Measurements from ENCODE around the gene COPS9.
A peak's percentile ranks its signal among the peaks of the same experiment; 100 is the strongest.

COPS9 gene

DNA sequence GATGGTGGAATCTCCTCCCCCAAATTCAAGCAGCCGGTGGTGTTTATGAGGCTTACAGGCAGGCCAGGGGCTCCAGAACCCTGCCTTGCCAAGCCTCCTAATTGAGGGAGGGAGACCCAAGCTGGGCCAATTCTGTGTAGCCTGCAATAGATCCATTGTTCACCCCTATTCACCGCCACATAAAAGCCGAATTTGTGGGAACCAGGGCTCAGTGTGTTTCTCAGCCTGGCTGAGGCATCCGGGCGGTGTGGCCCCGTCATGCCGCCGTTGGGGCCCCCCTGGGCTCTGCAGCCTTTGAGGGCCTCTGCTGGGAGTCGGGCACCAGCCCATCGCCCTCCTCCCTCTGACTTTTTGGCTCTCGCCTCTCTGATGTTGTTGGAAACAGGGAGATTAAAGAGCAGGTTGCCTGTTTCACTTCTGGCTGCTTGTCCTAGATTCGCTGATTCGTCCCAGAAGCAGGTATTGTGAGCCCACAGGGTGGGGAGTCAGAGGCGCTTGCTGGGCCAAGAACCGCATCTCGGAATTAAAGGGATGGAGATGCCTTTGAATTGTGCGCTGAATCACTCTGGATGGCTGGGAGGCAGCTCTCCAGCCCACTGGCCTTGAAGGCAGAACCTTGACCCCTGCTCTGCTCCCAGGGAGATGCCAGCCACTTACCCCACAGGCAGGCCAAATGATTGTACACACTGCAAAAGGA, 19.1 kb upstream of the COPS9 start:
- intact Hi-C loops (cut with DNase I): no loop called here
- peak in 33 of 42 donors; percentile 27 to 80 (median 55) for DNase-seq

DNA sequence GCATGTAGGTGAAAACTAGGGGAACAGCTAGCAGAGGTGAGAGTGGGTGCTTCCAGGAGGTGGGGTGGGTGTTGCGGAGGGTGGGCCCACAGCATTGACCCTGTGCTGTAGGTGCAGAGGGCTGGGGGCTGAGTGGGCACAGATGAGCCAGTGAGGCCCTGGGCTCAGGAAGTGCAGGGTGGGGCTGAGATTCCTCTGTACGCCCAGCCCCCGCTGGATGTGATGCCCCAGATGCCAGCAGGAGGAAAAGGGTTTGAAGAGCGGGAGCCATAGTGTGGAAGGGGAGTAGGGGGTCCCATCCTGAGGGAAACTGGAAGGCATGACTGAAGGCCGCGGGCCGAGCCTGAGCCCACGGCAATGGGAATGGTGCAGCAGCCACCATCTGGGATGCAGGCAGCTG, 18.5 kb upstream of the COPS9 start:
- intact Hi-C loops (cut with DNase I): loop anchor here (5.0 kb wide), 1 partner anchor 283 kb away; the partner anchor contains the start of gene GPC1
- DNase-seq: peak in 1 of 42 donors; percentile 28

DNA sequence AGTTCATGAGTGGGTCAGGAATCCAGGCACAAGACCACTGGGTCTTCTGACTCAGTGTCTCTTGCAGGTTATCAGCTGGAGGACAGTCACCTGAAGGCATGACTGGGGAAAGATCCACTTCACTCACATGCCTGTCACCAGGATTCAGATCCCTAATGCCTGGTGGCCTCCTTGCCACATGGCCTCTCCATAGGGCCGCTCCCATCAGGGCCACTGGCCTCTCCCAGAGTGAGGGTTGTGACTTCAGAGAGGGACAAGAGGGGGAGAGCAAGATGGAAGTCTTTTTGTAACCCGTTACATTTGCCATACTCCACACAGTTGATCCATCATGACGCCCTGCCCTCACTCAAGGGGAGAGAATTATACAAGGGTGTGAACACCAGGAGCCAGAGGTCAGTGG, 17.3 kb upstream of the COPS9 start:
- DNase-seq: no peak
- intact Hi-C loops (cut with DNase I): loop anchor here (5.0 kb wide), 1 partner anchor 284 kb away; the partner anchor contains the start of gene GPC1

DNA sequence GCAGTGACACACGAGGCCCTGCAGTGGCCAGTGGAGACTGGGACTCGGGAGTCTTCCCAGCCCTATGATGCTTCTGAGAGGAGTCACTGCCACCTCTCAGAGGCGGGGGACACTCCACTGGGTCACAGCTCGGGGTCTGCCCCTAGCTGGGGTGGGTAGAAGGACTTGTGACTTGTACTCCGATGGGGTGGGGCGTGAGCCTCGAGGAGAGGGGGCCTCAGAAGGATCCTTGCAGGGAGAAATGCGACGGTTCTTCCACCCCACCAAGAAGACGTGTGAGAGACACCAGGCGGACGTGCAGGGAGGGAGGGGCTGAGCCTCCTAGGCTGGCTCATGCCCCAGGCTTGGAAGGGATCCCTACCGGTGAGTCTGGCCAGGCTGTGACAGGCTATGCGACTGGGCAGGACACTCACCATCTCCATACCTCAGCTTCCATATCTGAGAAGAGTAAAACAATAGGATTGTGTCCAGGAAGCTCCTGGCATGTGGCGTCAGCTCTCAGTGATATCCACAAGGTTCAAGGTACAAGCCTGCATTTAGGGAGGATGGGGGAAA, 15.4 kb upstream of the COPS9 start:
- DNase-seq: peak in 1 of 42 donors; percentile 41
- intact Hi-C loops (cut with DNase I): loop anchor here (5.0 kb wide), 1 partner anchor 286 kb away; the partner anchor contains the start of gene GPC1

DNA sequence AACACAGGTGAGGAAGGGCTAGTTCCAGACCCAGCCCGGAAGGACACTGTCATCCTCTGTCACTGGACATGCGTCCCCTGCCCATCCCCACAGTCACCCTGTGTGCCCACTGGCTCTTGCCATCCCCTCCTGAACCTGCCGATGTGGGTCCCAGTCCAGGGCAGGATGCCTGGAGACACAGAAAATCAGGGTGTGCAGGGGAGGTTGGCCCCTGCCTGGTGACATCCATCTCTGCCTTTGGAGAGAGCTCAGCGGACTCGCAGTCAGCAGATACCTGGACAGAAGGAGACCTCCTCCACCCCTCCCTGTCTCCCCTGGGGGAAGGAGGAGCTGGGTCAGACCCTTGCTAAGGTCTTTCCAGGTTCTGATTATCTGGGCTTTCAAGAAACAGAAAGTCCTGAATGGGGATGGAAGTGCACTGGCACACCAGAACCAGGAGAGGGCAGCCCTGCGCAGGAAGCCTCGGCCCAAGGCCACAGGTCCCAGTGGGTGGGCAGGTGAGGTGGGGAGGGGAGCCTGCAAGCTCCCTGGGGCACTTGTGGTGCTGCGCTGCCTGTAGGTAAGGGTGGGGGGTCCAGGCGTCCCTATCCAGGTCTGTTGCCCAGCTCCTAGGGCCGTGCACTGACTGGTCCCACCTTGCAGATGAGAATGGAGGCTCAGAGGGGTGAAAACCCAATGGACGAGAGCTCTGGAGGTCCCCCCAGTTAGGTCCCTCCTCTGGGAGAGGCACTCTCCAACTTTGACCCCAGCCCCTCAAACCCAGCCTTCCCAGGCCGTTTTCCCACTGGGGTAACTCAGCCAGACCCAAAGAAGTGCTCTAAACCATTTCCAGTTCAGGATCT, 14.1 kb upstream of the COPS9 start:
- intact Hi-C loops (cut with DNase I): loop anchor here (5.0 to 10.0 kb wide), 2 partner anchors 125 to 287 kb away; partner anchors contain the start of genes GPC1 and NDUFA10

DNA sequence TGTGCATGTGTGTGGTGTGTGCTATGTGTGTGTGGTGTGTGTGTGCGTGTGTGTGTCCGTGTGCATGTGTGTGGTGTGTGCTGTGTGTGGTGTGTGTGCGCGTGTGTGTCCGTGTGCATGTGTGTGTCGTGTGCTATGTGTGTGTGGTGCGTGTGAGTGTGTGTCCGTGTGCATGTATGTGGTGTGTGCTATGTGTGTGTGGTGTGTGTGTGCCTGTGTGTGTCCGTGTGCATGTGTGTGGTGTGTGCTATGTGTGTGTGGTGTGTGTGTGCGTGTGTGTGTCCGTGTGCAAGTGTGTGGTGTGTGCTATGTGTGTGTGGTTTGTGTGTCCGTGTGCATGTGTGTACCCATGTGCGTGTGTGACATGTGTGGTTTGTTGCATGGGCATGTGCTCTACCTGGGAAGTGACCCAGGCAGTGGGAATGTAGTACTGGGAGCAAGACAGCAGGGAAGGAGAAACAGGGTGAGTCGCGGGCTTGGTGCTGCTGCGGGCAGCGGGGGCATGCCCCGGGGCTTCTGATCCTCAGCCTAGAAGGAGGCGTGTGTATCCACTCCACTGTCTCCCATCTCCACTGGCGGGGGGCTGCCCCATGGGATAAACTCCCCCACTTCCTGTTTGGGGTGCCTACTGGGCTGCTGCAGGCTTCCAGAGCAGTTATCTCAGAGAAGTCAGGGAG, 11.9 kb upstream of the COPS9 start:
- intact Hi-C loops (cut with DNase I): loop anchor here (10.0 kb wide), 1 partner anchor 123 kb away; the partner anchor contains the start of gene NDUFA10
- DNase-seq: no peak

More for the DNA sequence above, 14.1 kb upstream of the COPS9 start:
- peak; percentile 33 to 79 (median 60) for DNase-seq

DNA sequence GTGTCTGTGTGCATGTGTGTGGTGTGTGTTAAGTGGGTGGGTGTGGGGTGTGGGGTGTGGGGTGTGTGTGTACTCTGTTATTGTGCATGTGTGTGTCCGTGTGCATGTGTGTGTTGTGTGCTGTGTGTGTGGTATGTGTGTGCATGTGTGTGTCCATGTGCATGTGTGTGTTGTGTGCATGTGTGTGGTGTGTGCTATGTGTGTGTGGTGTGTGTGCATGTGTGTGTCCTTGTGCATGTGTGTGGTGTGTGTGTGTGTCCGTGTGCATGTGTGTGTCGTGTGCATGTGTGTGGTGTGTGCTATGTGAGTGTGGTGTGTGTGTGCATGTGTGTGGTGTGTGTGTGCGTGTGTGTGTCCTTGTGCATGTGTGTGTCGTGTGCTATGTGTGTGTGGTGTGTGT, 11.3 kb upstream of the COPS9 start:
- no peak for DNase-seq
- intact Hi-C loops (cut with DNase I): loop anchor here (10.0 kb wide), 1 partner anchor 123 kb away; the partner anchor contains the start of gene NDUFA10

DNA sequence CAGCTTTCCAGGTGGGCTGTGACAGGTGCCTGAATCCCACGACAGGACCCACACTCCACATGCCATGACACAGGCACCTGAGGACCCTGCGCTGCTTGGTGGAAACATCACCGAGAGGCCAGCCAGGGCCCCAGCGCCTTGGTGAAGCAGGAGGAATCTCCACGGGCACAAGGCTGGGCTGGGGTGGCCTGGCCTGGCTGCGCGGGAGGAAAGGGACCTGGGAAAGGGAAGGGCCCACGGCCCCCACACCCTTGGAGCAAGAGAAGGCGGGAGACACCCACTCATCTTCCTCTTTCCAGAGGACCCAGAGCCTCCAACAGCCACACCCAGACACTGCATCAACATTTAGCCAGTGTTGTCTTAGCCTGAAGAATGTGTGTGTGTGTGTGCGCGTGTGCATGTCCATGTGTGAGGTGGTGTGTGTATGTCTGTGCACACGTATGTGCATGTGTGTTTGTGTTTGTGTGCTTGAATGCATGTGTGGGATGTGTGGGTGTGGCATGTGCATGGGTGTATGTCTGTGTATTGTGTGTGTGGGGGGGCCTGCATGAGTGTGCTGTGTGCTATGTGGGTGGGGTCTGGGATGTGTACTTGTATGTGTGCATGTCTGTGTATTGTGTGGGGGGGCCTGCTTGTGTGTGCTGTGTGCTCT, 10.6 kb upstream of the COPS9 start:
- intact Hi-C loops (cut with DNase I): loop anchor here (10.0 kb wide), 1 partner anchor 122 kb away; the partner anchor contains the start of gene NDUFA10
- DNase-seq: no peak

DNA sequence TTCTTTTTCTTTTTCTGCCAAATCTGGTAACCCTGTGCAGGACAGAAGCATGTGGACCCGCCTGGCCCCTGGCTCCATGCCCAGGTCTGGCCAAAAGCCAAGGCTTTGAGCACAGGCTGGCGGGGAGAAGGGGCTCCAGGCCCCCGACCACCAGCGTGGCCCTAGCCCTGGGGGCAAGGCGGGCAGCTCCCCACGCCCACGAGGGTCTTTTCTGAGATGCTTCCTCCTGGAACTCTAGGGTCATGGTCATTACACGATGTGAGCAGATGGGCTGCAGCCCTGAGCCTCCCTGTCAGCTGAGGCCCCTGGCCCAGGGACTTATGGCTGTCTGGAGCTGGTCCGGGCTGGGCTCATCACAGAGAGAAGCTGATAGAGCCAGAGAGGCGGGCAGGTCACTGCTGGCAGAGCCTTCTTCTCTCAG, 10.0 kb upstream of the COPS9 start:
- DNase-seq: no peak
- intact Hi-C loops (cut with DNase I): loop anchor here (10.0 kb wide), 1 partner anchor 121 kb away; the partner anchor contains the start of gene NDUFA10

DNA sequence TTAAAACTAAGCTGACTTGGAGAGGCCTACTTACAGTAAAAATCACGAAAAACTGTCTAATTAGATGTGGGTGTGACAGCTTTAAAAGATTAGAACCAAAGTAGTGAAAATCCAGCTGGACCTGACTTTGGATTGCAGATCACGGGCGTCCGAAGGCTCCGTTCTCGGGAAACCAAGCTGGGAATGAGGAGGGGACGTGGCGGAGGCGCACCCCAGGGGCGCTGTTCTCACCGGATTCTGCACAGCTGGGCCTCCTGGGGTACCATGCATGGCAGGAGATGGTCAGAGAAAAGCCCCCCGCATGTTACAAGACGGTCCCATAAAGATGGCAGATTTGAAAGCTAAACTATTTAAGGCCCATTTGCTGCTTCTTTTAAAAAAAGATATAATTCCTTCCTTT, 9.4 kb upstream of the COPS9 start:
- DNase-seq: no peak
- intact Hi-C loops (cut with DNase I): loop anchor here (10.0 kb wide), 1 partner anchor 121 kb away; the partner anchor contains the start of gene NDUFA10

DNA sequence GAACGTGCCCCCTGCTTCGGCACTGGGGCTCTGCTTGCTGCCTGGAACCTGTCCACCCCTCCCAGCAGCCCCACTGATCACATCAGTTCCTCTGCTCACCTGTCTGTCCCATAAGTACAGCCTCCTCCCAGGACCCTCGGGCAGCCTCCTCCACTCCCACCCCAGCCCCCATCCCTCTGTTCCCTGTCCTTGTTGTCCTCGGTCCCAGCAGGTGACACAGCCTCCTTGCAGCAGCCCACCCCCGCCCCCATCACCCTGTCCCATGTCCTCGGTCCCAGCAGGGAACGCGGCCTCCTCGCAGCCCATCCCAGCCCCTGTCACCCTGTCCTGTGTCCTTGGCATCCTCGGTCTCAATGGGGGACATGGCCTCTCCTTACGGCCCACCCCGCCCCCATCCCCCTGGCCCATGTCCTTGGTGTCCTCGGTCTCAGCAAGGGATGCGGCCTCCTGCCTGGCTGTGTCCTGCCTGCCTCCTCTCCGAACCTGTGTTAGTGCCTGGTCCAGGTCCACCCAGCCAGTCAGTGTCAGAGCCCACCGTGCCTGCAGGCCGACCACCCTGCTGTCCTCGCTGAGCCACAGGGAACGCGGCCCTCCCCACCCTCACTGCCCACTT, 8.7 kb upstream of the COPS9 start:
- intact Hi-C loops (cut with DNase I): loop anchor here (5.0 to 10.0 kb wide), 2 partner anchors 87 to 120 kb away; partner anchors contain the start of gene NDUFA10
- DNase-seq: no peak

DNA sequence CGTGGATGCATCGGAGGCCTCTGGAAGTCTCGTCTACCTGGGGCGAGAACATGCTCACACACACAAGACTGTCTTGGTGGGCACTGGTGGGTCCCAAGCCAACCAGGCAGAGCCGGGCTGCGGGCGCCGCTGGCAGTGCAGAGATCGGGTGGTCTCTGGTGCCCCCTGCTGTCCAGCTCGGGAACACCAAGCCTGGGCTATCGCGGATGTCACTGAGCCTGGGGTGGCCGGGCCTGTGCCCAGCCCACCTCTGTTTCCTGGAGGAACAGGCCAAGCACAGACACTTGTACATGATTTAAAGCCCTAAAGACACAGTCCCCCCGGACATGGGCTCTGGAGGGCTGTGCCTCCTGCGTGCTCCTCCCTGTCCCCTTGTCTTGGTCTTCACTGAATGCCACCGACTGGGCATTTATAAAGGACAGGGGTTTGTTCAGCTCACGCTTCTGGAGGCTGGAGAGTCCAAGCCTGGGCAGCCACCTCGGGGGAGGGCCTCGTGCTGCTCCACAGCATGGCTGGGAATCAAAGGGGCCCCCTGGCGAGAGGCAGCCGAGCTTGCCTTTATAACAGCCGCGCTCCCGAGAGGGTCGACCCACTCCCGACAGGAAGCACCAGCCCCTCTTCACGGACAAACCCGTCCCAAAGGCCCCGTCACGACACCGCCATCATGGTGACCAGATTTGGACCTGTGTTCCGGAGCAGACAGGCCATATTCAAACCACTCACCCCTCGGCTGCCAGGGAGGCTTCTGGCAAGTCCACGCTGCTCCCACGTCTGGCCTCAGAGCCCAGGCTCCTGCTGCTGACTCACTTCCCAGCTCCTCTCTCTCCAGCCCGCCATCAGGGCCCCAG, 7.9 kb upstream of the COPS9 start:
- DNase-seq: peak; percentile 65 to 95 (median 86)
- intact Hi-C loops (cut with DNase I): loop anchor here (5.0 to 10.0 kb wide), 2 partner anchors 87 to 119 kb away; partner anchors contain the start of gene NDUFA10

DNA sequence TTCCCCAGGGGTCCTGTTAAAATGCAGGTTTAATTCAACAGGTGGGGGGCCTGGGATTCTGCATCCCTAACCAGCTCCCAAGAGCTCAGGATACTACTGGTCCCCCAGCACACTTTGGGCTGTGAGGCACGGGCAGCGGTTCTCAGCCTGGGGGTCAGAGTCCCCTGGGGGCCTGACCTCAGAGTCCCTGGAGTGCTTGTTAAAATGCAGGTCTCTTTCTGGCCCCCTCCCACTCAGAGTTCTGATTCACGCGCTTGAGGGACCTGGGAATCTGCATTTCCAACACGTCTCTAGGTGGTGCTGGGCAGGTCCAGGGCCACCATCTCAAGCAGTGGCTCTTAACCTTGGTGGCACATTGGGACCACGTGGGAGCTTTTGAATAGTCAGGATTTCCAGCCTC, 7.2 kb upstream of the COPS9 start:
- peak in 1 of 42 donors; percentile 7 for DNase-seq
- intact Hi-C loops (cut with DNase I): loop anchor here (5.0 to 10.0 kb wide), 2 partner anchors 86 to 118 kb away; partner anchors contain the start of gene NDUFA10

DNA sequence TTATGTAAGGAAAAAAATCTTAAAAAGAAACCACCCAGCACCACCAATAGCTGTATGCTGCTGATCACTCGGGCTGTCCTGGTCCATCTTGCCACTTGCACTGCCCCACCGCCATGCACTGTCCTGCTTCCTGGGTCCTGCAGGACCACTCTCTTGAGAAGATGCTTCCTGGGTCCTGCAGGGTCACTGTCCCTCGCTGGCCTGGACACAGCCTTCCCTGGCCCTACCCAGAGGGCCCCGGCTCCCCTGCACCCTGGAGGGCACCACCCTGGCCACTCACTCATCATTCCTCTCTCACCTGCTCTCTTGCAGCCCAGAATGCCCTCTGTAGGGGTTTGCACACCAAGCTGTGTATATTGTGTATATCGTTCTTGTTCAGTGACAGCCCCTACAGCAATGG, 6.8 kb upstream of the COPS9 start:
- intact Hi-C loops (cut with DNase I): loop anchor here (5.0 to 10.0 kb wide), 2 partner anchors 86 to 118 kb away; partner anchors contain the start of gene NDUFA10

DNA sequence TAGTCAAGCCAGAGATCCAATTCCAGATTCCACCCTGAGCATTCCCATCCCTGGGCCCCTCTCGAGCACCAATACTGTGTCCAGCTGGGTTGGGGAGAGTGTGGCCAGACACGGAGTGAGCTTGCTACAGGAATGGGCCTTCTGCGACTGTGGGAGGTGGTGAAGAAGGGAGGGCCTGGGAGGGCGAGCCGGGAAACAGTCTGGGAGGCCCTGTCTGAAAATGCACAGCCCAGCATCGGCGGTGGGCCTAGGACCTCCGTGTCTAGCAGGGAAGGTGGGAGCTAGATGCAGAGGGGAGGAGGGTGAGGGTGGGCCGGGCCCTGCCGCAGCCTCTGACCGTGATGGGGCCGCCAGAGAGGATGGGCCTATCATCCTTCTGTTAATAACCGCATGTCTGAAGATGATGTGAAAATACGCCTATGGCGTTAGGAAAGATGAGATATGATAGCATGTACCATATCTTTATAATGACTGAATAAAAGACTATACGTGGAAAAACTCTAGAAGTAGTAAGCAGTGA, 6.2 kb upstream of the COPS9 start:
- intact Hi-C loops (cut with DNase I): loop anchor here (5.0 to 10.0 kb wide), 2 partner anchors 85 to 118 kb away; partner anchors contain the start of gene NDUFA10
- DNase-seq: peak in 1 of 42 donors; percentile 15

More for the DNA sequence above, 6.8 kb upstream of the COPS9 start:
- DNase-seq: peak in 1 of 42 donors; percentile 1

DNA sequence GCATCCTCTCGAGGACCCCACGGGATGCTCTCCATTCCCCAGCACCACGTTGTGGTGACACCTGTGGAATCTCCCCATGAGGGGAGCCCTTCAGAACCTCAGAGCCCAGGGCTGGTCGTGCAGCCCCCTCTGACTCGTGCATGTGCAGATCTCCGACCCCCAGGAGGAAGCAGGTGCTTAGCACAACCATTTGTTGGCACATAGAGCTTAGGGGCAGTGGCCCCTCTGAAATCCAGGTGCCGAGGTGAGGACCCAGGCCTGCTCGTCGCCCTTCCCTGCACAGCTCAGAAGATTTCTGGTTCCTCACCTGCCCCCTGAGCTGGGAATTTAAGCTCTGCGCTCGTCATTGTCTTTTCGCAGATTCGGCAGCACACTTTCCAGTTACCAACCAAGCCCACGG, 5.6 kb upstream of the COPS9 start:
- peak in 5 of 42 donors; percentile 0 to 18 (median 9) for DNase-seq
- intact Hi-C loops (cut with DNase I): loop anchor here (5.0 to 10.0 kb wide), 2 partner anchors 84 to 117 kb away; partner anchors contain the start of gene NDUFA10
